ENCODE measurements around the gene RFTN1. TPM values are rescaled to one million over a fixed set of nuclear protein-coding genes. Genes with fewer than 3 reads are reported as not detected.
A peak's percentile ranks its signal among the peaks of the same experiment; 100 is the strongest.

RFTN1 gene
- total RNA-seq, 1 donor from 2014 or later = 25.0 TPM

GRCh38 chr3:16425398-16426028, 88.0 kb downstream of the RFTN1 start:
- DNase-seq = no peak
- no peak for ATAC-seq
- intact Hi-C loops (cut with micrococcal nuclease) = no loop called here

GRCh38 chr3:16423947-16424673, 89.4 kb downstream of the RFTN1 start:
- no peak for DNase-seq
- no peak for ATAC-seq
- intact Hi-C loops (cut with micrococcal nuclease) = no loop called here

GRCh38 chr3:16423298-16423697, 90.2 kb downstream of the RFTN1 start:
- DNase-seq (no peak), ATAC-seq (no peak)
- intact Hi-C loops (cut with micrococcal nuclease) = no loop called here

- intact Hi-C loops (cut with micrococcal nuclease) = no loop called here
These were observed 93.8 kb downstream of the RFTN1 start for GRCh38 chr3:16419640-16420241.

GRCh38 chr3:16417945-16418739, 95.4 kb downstream of the RFTN1 start:
- peak; percentile 41 for ATAC-seq
- intact Hi-C loops (cut with micrococcal nuclease) = no loop called here

More at GRCh38 chr3:16419640-16420241, 93.8 kb downstream of the RFTN1 start:
- ATAC-seq (peak; percentile 41), DNase-seq (no peak)

GRCh38 chr3:16415911-16416476, 97.5 kb downstream of the RFTN1 start:
- ATAC-seq = no peak
- intact Hi-C loops (cut with micrococcal nuclease) = no loop called here
- DNase-seq = no peak

More at GRCh38 chr3:16417945-16418739, 95.4 kb downstream of the RFTN1 start:
- no peak for DNase-seq

GRCh38 chr3:16413321-16413720, 100.2 kb downstream of the RFTN1 start:
- DNase-seq (no peak), ATAC-seq (no peak)
- intact Hi-C loops (cut with micrococcal nuclease) = no loop called here

- no peak for DNase-seq
- intact Hi-C loops (cut with micrococcal nuclease) = no loop called here
- no peak for ATAC-seq
These were observed 101.2 kb downstream of the RFTN1 start for GRCh38 chr3:16412192-16412800.

- no peak for DNase-seq
- intact Hi-C loops (cut with micrococcal nuclease) = no loop called here
- ATAC-seq = no peak
These were observed 102.1 kb downstream of the RFTN1 start for GRCh38 chr3:16411441-16411840.

- intact Hi-C loops (cut with micrococcal nuclease) = no loop called here
- peak; percentile 18 for ATAC-seq
- no peak for DNase-seq
These were observed 102.8 kb downstream of the RFTN1 start for GRCh38 chr3:16410659-16411058.

GRCh38 chr3:16409032-16409431, 104.5 kb downstream of the RFTN1 start:
- ATAC-seq (no peak), DNase-seq (no peak)
- intact Hi-C loops (cut with micrococcal nuclease) = no loop called here

GRCh38 chr3:16407366-16407765, 106.1 kb downstream of the RFTN1 start:
- DNase-seq (no peak), ATAC-seq (no peak)
- intact Hi-C loops (cut with micrococcal nuclease) = no loop called here

- no peak for DNase-seq
- intact Hi-C loops (cut with micrococcal nuclease) = no loop called here
- ATAC-seq = no peak
These were observed 106.9 kb downstream of the RFTN1 start for GRCh38 chr3:16406579-16406978.

- intact Hi-C loops (cut with micrococcal nuclease) = no loop called here
- no peak for ATAC-seq
- DNase-seq = no peak
These were observed 107.3 kb downstream of the RFTN1 start for GRCh38 chr3:16406166-16406565.

- no peak for ATAC-seq
- intact Hi-C loops (cut with micrococcal nuclease) = no loop called here
- DNase-seq = no peak
These were observed 109.1 kb downstream of the RFTN1 start for GRCh38 chr3:16404349-16404895.

- DNase-seq (no peak), ATAC-seq (no peak)
- intact Hi-C loops (cut with micrococcal nuclease) = no loop called here
These were observed 111.0 kb downstream of the RFTN1 start for GRCh38 chr3:16402451-16402850.

- ATAC-seq (no peak), DNase-seq (no peak)
- intact Hi-C loops (cut with micrococcal nuclease) = no loop called here
These were observed 112.2 kb downstream of the RFTN1 start for GRCh38 chr3:16401273-16401672.

- intact Hi-C loops (cut with micrococcal nuclease) = no loop called here
- DNase-seq = no peak
- peak; percentile 53 for ATAC-seq
These were observed 113.2 kb downstream of the RFTN1 start for GRCh38 chr3:16400106-16400931.

Data from left ventricle myocardium superior (tissue), 1 donor.